ENCODE measurements around the gene MORC2.

Gene MORC2

GRCh38 chr22:30920407-30920806 lies 48.2 kb downstream of the MORC2 start:
- peak; percentile 67 for DNase-seq (ENCODE audit: low read depth, low spot score)

DNA sequence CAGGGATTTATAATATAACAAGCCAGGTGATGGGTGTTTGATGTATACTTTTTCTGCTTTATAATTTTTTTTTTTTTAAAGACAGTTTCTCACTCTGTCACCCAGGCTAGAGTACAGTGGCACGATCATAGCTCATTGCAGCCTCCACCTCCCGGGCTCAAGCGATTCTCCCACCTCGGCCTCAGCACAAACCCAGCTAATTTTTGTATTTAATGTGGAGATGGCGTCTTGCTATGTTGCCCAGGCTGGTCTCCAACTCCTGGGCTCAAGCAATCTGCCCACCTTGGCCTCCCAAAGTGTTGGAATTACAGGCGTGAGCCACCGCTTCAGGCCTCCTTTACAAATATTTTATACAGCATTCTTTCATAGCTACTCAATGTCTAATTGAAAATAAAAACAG lies 48.6 kb downstream of the MORC2 start:
- no peak overlapping the region for H3K4me3 ChIP-seq (ENCODE audit: low read depth, low read length)
- DNase-seq (ENCODE audit: low read depth, low spot score): no peak
- TF ChIP-seq CTCF (IDR thresholded peaks at IDR 0.05; ENCODE audit: low read depth, low read length): no peak
- in situ Hi-C loops (cut with HindIII; ENCODE audit: low sequenced_read_pairs): no loop called here

More at GRCh38 chr22:30920407-30920806, 48.2 kb downstream of the MORC2 start:
- TF ChIP-seq CTCF (IDR thresholded peaks at IDR 0.05; ENCODE audit: low read depth, low read length): peak; percentile 95
- in situ Hi-C loops (cut with HindIII; ENCODE audit: low sequenced_read_pairs): no loop called here
- no peak overlapping the region for H3K4me3 ChIP-seq (ENCODE audit: low read depth, low read length)

DNA sequence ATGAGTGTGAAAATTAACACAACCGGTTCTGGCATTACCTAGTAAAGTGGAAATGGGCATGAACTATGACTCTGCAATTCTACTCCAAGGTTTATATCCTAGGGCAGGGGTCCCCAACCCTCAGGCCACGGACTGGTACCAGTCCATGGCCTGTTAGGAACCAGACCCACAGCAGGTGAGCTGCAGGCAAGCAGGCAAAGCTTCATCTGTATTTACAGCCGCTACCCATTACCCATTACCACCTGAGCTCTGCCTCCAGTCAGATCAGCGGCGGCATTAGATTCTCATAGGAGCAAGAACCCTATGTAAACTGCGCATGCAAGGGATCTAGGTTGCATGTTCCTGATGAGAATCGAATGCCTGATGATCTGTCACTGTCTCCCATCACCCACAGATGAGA lies 49.8 kb downstream of the MORC2 start:
- no peak for DNase-seq (ENCODE audit: low read depth, low spot score)
- no peak for TF ChIP-seq CTCF (IDR thresholded peaks at IDR 0.05; ENCODE audit: low read depth, low read length)
- in situ Hi-C loops (cut with HindIII; ENCODE audit: low sequenced_read_pairs): no loop called here
- H3K4me3 ChIP-seq (ENCODE audit: low read depth, low read length): no peak overlapping the region

GRCh38 chr22:30910358-30910757 lies 58.2 kb downstream of the MORC2 start:
- H3K4me3 ChIP-seq (ENCODE audit: low read depth, low read length): no peak overlapping the region
- no peak for DNase-seq (ENCODE audit: low read depth, low spot score)
- in situ Hi-C loops (cut with HindIII; ENCODE audit: low sequenced_read_pairs): no loop called here
- no peak for TF ChIP-seq CTCF (IDR thresholded peaks at IDR 0.05; ENCODE audit: low read depth, low read length)

DNA sequence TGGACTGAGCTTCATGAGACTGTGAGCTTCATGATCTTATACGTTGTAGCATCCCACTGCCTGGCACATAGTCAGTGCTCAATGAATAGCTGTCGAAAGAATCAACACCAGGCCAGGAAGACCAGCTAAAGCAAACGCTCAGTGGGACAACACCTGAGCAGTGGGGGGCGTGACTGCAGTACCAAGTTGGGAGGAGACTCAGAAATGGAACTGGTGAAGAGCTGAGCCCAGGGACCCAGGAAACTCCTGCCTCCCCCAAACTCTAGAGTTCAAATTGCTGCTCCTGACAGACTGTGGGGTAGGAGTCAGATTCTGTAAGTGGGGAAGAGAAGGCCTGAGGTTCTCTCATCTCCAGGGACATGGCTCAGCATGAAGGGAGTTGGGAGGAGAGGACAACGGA lies 59.3 kb downstream of the MORC2 start:
- TF ChIP-seq CTCF (IDR thresholded peaks at IDR 0.05; ENCODE audit: low read depth, low read length): no peak
- in situ Hi-C loops (cut with HindIII; ENCODE audit: low sequenced_read_pairs): no loop called here
- no peak overlapping the region for H3K4me3 ChIP-seq (ENCODE audit: low read depth, low read length)
- DNase-seq (ENCODE audit: low read depth, low spot score): no peak

- H3K4me3 ChIP-seq (ENCODE audit: low read depth, low read length): no peak overlapping the region
These were observed 60.5 kb downstream of the MORC2 start for GRCh38 chr22:30908051-30908461.

More at GRCh38 chr22:30908051-30908461, 60.5 kb downstream of the MORC2 start:
- DNase-seq (ENCODE audit: low read depth, low spot score): no peak
- in situ Hi-C loops (cut with HindIII; ENCODE audit: low sequenced_read_pairs): no loop called here
- no peak for TF ChIP-seq CTCF (IDR thresholded peaks at IDR 0.05; ENCODE audit: low read depth, low read length)

All from astrocyte of the spinal cord (primary cell).